HG02588 (cell line): ENCODE measurements around the gene RSPH10B2.
"Not testable (repeated sequence)": the region's sequence is repeated elsewhere in the genome, so short reads cannot be mapped to it uniquely, and the experiment has no call there.

ENCODE experiments used
- ATAC-seq: cut with Tn5 transposase; IDR thresholded peaks from one replicate; pipeline ENCODE4 v1.9.1; 2021; ENCODE audit warnings: mild to moderate bottlenecking, moderate library complexity; ENCODE audit not compliant: unreplicated experiment

The RSPH10B2 gene

DNA sequence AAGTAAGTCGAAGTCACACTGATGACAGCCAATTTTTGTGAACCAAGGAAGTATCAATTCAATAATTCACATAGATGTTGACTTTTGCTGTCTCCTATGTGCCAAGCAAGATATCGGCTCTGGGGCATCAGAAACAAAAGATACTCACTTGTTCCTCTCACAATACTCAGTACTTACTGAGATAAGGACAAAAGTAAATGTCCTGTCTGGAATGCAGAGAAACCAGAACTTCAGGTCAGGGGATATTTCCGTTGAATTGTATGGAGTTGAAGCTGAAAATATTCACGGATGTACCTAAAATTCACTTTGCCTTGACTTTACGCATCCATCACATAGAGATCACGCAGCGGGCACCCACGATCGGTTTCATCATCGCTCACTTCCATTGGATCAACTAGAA lies 83.2 kb downstream of the RSPH10B2 start:
- not testable (repeated sequence) for ATAC-seq

DNA sequence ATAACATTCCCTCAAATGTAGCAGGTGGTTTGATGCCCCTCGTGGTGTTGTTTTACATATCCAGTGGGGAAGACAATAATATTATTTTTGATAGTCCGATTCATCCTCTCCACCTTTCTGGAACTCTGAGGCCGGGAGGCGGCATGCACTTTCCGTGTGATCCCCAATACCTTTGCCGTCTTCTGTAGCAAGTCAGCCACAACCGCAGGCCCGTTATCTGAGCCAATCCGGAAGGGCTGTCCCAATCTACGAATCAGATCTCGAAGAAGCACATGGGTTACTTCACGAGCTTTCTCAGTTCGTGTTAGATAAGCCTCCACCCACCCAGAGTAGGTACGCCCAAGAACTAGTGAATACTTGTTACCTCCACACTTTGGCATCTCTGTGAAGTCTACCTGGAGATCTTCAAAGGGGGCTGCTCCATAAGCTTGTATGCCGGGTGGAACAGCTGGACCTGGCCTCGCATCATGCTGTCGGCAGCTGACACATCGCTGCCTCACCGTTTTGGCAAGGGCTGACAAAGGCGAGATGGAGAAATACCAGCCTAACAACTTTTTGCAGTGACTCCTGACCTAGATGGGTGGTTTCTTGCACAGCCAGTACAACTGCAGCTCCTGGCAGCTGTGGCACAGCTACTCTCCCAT lies 88.5 kb downstream of the RSPH10B2 start:
- ATAC-seq: not testable (repeated sequence)

DNA sequence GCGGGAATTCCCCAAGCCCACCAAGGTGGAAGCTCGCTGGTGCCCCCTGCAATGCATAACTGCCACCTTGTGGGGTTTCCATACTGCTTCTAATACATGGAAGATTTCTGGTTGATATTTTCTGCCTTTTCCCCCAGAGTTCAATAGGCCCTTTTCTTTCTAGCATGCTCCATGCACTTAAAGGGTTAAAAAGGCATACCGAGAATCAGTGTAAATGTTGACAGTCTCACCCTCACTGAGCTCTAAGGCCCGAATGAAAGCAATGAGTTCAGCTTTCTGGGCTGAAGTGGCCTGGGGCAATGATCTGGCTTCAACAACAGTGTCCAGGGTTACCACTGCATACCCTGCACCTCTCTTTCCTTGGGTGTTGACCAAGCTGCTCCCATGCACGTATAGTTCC lies 89.2 kb downstream of the RSPH10B2 start:
- not testable (repeated sequence) for ATAC-seq

DNA sequence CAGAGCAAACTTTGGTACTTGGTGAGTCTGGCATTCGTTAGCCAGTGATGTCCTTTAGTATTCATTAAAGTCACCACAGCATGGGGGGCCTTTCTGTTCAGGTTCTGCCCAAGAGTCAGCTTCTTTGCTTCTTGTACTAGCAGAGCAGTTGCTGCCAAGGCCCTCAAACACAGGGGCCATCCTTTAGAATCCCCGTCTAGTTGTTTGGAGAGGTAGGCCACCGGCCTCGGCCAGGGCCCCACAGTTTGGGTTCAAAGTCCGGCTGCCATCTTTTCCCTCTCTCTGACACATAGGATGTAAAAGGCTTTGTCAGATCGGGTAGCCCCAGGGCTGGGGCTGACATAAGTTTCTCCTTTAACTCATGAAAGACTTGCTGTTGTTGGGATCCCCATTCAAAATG lies 89.8 kb downstream of the RSPH10B2 start:
- not testable (repeated sequence) for ATAC-seq

DNA sequence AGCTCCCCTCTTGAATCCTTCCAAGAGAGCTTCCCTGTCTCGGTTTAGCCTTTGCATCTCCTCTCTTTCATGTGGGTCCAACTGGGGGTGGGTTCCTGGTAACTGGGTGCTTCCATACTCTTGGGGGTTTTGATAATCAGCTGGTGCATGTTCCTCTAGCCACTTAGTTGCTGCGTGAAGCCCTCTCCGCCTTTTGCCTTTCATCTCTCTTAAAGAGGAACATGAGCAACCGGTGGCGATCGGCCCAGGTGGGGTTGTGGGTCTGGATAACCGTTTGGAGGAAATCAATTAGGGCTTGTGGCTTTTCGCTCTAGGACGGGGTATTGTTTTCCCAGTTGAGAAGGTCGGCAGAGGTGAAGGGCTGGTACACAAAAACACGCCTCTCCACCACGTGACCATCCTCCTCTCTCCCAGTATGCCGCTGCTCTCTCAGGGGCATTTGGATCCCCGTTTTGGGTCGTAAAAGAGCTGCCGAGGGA lies 92.1 kb downstream of the RSPH10B2 start:
- ATAC-seq: not testable (repeated sequence)

DNA sequence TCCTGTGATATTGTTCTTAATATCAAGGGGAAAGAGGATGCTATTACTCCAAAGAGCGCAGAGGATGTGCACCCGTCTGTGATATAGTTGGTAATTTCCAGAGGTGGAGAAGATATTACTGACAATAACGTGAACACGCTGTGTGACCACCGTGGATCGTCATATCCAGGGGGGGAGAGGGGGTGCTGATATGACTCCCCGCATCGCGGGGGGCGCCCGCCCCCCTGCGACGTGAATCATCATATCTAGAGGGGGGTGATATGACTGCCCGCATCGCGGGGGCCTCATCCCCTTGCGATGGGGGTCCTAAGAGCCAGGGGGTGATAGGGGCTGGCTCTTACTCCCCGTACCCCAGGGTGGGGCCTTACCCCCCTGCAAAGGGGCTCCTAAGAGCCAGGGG lies 93.8 kb downstream of the RSPH10B2 start:
- ATAC-seq: not testable (repeated sequence)
